ENCODE results near the gene FKBP5.

DNA sequence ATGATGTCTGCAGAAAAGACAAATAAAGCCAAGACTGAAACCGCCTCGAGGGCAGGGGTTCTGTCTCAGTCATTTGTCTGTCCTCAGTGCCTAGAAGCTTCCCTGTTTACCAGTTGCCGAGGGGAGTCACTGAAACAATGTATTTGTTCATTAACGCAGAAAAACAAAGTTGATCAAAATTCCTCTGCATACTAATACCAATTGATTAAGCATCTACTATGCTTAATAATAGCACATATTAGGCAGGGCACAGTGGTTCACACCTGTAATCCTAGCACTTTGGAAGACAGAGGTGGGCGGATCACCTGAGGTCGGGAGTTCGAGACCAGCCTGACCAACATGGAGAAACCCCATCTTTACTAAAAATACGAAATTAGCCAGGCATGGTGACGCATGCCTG lies 1.8 kb upstream of the FKBP5 start:
- TF ChIP-seq, protein P1, sequence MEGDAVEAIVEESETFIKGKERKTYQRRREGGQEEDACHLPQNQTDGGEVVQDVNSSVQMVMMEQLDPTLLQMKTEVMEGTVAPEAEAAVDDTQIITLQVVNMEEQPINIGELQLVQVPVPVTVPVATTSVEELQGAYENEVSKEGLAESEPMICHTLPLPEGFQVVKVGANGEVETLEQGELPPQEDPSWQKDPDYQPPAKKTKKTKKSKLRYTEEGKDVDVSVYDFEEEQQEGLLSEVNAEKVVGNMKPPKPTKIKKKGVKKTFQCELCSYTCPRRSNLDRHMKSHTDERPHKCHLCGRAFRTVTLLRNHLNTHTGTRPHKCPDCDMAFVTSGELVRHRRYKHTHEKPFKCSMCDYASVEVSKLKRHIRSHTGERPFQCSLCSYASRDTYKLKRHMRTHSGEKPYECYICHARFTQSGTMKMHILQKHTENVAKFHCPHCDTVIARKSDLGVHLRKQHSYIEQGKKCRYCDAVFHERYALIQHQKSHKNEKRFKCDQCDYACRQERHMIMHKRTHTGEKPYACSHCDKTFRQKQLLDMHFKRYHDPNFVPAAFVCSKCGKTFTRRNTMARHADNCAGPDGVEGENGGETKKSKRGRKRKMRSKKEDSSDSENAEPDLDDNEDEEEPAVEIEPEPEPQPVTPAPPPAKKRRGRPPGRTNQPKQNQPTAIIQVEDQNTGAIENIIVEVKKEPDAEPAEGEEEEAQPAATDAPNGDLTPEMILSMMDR (IDR thresholded peaks at IDR 0.05; ENCODE audit: low read length) = no peak
- no peak for TF ChIP-seq EZH2 (optimal IDR thresholded peaks at IDR 0.05; ENCODE audit: low read depth, low read length)

All from MM.1S (cell line).